GM18907 (cell line): ENCODE data around the gene SPIRE2.

Experiments
- ATAC-seq: cut with Tn5 transposase; IDR thresholded peaks from one replicate; pipeline ENCODE4 v1.9.1; 2021; ENCODE audit warnings: mild to moderate bottlenecking, moderate library complexity; ENCODE audit not compliant: unreplicated experiment

Gene SPIRE2

GRCh38 chr16:89893642-89894548 lies 65.6 kb downstream of the SPIRE2 start:
- ATAC-seq, result no peak

DNA sequence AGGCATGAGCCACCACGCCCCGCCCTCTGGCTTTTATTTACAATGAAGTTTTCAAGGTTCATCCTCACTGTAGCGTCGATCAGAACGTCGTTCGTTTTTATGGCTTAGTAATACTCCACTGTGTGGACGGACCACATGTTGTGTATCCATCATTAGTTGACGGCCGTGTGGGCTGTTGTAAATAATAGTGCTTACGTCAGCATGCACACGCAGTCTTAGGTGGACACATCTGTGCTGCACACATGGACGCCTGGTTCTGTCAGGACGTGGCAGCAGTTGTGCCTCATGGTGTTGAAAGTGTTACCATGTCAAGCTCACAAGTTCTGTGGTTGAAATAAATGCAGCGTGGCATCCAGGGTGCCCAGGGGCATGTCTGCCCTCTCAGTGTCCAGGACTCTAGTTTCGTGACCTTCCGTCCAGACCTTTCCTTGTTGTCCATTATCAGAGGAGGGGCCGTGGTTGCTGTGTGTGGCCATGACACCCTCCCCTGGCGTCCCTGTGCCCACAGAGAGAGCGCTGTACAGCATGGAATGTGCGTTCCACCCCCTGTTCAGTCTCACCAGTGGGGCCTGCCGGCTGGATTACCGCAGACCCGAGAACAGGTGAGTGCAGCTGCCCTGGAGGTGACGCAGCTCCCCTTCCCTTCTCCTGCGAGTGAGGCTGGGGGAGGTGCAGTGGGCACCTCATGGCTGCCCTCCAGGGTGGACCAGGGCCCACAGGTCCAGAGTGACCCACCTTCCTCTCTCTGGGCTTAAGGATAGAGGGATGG lies 67.4 kb downstream of the SPIRE2 start:
- no peak for ATAC-seq

- ATAC-seq, result no peak
These were observed 68.9 kb downstream of the SPIRE2 start for GRCh38 chr16:89897204-89897603.

DNA sequence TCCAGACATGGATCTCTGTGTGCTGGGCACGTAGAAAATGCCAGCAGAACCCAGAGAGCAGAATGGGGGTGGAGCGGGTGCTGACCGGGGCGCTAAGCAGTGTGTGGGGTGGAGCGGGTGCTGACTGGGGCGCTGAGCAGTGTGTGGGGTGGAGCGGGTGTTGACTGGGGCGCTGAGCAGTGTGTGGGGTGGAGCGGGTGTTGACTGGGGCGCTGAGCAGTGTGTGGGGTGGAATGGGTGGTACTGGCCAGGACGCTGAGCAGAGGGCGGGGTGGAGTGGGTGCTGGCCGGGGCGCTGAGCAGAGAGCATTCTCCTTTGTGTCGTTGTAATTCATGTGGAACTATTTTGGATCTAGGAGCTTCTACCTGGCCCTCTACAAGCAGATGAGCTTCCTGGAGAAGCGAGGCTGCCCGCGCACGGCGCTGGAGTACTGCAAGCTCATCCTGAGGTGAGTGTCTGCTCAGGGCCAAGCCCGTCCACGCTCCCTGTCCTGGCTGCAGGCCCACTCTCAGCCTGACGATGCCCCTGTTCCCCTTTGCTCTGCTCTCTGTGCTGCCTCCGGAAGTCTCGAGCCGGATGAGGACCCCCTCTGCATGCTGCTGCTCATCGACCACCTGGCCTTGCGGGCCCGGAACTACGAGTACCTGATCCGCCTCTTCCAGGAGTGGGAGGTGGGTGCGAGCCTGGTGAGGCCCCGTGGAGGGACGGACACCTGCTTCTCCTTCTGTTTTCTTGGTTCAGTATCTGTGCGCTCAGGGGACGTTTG lies 70.1 kb downstream of the SPIRE2 start:
- no peak for ATAC-seq

DNA sequence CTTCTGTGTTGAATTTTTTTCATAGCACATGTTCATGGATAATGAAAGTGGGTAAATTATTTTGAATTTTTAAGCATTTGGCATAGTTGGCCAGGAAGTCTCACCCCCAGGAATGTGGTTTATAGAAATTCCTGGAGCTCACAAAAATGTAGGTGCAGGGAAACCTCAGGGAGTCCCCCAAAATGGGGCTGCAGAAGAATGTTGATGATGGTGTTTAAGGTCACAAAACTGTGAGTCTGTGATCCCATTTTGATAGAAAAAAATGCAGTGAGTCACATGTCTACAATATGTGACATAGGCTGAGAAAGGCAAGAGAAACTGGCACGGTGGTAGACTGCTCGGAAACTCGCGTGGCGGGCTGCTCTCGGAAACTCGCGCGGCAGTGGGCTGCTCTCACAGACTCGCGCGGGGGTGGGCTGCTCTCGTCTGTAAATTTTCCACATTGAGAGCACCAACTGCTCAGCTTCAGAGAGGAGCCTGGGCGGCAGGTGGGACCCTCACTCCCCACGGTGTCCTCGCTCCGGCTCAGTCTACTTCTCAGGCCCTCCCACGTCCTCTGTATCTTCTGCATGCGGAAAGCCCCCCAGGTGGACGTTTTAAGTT lies 71.7 kb downstream of the SPIRE2 start:
- no peak for ATAC-seq

DNA sequence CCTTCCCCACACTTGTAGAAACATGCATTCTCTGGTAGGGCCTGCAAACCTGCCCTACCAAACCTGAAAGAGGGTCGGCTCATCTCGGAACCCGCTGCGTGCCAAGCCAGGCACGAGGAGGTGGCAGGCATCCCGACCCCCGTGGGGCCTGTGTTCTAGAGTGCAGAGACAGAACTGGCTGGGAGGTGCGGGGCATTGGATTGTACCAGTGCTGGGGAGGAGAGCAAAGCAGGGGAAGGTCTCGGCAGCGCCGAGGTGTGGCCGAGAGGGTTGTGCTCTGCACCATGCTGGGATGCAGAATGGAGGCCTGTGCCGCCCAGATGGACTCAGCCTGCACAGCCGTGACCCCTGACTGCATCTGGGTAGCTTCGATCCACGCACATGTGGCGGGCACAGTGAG lies 72.6 kb downstream of the SPIRE2 start:
- ATAC-seq, result no peak

DNA sequence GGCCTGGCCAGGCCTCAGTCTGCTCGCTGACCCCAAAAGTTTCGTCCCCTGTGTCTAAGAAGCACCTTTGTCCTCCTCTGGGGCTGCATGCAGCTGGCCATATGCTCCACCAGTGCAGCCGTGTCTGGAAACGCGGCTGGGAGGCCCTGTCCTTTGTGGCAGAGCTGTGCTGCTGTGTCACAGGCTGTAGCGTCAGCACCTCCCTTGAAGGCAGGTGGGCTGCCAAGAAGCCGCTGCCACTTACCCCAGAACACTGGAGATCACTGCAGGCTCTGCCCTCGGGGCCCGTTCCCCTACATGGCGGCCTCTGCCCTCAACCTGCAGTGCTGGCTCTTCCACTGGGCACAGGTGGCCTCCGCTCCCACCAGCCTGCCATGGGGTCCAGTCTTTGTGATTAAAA lies 74.7 kb downstream of the SPIRE2 start:
- no peak for ATAC-seq

GRCh38 chr16:89903908-89904515 lies 75.7 kb downstream of the SPIRE2 start:
- ATAC-seq, result no peak

- no peak for ATAC-seq
These were observed 76.6 kb downstream of the SPIRE2 start for GRCh38 chr16:89904606-89905510.

- no peak for ATAC-seq
These were observed 77.3 kb downstream of the SPIRE2 start for GRCh38 chr16:89905511-89906139.

- ATAC-seq, result no peak
These were observed 78.1 kb downstream of the SPIRE2 start for GRCh38 chr16:89906140-89907025.

DNA sequence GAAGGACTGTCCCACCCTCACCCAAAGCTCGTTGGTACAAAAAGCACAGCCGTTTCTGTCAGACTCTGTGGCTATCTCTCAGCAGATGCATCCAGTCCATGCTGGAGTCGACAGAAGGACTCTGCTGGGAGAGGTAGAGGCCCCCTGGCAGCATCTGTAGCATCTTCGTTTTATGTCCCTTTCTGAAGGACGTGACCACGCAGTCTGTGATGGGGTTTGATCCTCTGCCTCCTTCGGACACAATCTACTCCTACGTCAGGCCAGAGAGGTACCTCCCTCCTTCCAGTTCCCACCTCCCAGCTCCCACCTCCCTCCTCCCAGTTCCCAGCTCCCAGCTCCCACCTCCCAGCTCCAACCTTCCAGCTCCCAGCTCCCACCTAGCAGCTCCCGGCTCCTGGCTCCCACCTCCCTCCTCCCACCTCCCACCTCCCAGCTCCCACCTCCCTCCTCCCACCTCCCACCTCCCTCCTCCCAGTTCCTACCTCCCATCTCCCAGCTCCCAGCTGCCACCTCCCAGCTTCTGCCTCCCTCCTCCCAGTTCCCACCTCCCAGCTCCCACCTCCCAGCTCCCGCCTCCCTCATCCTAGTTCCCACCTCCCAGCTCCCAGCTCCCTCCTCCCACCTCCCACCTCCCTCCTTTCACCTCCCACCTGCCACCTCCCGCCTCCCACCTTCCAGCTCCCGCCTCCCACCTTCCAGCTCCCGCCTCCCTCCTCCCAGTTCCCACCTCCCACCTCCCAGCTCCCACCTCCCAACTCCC lies 79.0 kb downstream of the SPIRE2 start:
- no peak for ATAC-seq

DNA sequence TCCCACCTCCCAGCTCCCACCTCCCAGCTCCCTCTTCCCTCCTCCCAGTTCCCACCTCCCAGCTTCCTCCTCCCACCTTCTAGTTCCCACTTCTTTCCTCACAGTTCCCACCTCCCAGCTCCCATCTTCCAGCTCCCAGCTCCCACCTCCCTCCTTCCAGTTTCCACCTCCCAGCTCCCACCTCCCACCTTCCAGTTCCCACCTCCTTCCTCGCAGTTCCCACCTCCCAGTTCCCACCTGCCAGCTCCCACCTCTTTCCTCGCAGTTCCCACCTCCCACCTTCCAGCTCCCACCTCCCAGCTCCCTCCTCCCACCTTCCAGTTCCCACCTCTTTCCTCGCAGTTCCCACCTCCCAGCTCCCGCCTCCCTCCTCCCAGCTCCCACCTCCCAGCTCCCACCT lies 80.0 kb downstream of the SPIRE2 start:
- no peak for ATAC-seq

DNA sequence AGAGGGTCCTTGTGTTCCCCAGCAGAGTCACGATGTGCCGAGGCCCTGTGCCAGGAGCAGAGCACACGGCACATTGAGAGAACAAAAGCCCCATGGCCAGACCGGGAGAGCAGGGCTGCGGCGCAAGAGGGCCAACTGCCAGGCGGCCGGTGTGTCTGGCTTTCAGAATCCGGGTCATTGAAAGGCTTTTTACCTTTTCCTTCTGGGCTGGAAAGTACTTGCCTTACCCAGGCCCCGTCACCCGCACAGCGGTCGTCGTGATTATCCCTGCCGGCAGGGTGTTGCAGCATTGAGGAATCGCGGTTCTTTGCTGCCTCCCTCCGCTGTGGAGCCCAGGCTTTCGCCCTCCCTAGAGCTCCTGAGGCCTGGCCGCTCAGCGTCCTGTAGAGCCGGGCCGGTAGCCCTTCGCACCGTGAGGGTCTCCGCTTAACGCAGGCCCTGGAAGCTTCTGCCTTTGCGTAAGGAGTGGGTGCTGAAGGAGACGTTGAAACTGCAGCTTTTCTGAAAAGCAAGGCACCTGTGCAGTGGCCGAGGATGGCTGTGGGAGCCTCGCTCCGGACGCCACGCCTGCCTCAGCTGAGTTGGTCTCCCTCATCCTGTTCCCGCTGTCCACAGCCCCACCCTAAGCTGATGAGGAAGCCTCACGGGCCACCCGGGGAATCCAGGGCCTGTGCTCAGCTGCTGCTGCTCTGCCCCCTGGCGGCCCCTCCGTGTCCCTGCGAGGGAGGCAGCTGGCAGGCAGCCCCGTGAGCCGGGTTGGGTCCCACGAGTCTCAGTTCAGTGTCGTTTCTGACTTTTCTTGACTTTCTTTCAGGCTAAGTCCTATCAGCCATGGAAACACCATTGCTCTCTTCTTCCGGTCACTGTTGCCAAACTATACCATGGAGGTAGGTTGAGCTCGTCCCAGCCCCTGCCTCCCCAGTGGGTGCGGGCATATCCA lies 81.8 kb downstream of the SPIRE2 start:
- no peak for ATAC-seq

- no peak for ATAC-seq
These were observed 82.6 kb downstream of the SPIRE2 start for GRCh38 chr16:89910717-89911354.

DNA sequence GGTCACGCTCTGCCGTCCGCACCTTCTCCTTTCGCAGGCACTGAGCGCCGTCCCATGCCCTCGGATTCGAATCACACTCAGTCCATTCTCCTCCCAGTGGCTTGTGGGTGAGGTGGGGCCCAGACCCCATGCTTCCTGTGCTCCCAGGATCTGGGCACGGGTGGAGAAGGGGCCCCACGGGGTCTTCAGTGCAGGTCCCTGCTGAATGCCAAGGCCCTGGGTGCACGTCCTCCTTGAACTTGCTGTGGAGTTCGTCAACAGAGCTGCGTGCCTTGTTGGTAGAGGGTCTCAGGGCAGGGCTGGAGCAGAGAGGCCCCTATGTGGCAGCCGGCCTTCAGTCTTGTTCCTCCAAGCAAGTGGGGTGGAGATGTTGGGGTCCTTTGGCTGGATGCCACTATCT lies 83.1 kb downstream of the SPIRE2 start:
- no peak for ATAC-seq
